T-helper 1 cell treated with Interleukin-12 subunit alpha and Interleukin-12 subunit beta and Interleukin-4 antibody, amounts not matched to agents 30 μg/mL and 1 μg/mL, for 36 hours (primary cell): ENCODE measurements around the gene PMPCA.

Source experiments
- H3K27ac Mint-ChIP-seq: one replicate; pipeline ENCODE4 v1.8.0; 2021; ENCODE audit warnings: mild to moderate bottlenecking, mixed read lengths
- H3K27me3 Mint-ChIP-seq: one replicate; pipeline ENCODE4 v1.8.0; 2021; ENCODE audit warnings: low read depth, mixed read lengths
- H3K36me3 Mint-ChIP-seq: one replicate; pipeline ENCODE4 v1.8.0; 2021; ENCODE audit warnings: low read depth, mixed read lengths
- H3K4me1 Mint-ChIP-seq: one replicate; pipeline ENCODE4 v1.8.0; 2021; ENCODE audit warnings: low read depth, mixed read lengths
- H3K4me3 Mint-ChIP-seq: one replicate; pipeline ENCODE4 v1.8.0; 2021; ENCODE audit warnings: mild to moderate bottlenecking, moderate library complexity, mixed read lengths
- H3K9me3 Mint-ChIP-seq: one replicate; pipeline ENCODE4 v1.8.0; 2021; ENCODE audit warnings: mixed read lengths

The PMPCA gene

DNA sequence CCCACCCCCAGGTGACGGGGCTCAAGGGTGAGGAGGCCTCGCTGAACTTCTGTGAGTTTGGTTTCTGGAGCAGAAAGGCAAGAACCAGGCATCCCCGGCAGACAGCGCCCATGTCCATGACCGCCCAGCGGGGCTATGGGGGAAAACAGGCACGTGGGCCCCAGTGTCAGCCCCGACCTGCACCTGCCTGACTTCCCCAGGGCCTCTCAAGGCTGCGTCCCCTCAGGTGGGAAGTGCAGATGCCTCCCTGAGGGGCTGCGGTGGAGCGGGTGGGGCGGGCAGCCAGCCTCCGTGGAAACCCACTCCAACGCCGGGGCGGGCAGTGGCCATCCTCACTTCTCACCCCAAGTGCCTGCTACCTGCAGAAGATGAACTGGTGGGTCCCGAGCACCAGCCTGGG, 30.1 kb upstream of the PMPCA start:
- no peak overlapping the region for H3K27ac Mint-ChIP-seq
- H3K36me3 Mint-ChIP-seq = peaks cover 15% of the 10 kb centered on the region
- no peaks in the 10 kb centered on the region for H3K27me3 Mint-ChIP-seq
- peaks cover 13% of the 10 kb centered on the region for H3K4me1 Mint-ChIP-seq
- no peak overlapping the region for H3K4me3 Mint-ChIP-seq
- no peaks in the 10 kb centered on the region for H3K9me3 Mint-ChIP-seq

DNA sequence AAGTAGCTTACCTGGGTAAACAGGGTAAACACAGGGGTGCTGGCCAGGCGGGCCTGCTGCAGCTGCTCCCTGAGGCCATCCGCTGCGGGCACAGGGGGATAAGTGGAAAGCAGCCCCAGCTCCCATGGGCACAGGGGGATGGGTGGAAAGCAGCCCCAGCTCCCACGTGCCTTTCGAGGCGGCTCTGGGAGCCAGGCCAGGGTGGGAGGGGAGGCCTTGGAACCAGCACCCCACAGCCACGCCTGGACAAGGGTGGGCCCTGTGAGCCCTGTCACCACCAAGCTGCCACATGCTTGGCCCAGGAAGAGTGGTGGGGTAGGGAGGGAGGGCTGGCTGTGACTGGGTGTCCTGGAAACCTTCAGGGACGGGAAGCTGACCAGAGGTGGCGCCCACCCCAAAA, 29.1 kb upstream of the PMPCA start:
- Mint-ChIP-seq H3K4me3 (no peak overlapping the region), H3K27ac (no peak overlapping the region), H3K36me3 (peaks cover 23% of the 10 kb centered on the region), H3K9me3 (no peaks in the 10 kb centered on the region), H3K27me3 (no peaks in the 10 kb centered on the region), H3K4me1 (peaks cover 21% of the 10 kb centered on the region)

DNA sequence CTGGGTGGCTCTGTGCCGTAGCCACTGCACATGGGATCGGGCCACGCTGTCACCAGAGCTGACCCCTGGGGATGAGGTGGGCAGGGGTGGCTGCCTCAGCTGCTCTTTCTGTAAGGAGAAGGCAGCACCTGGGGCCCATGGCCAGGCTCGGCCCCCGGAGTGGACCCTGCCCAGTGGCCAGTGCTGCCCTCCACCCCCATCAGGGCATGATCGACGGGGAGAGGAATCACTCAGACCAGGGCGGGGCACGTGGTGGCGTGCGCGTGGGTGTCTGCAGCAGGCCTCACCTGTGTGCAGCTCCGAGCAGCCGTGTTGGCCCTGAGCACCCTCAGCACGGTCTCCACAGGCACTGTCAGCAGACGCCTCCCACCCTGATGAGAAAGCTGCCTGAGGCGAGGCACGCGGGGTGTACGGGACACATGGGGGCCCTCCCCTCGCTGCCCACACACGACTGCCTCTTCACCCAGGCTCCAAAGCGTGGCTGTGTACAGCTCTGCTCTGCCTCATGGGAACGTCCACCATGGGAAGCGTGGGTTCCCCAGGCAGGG, 28.4 kb upstream of the PMPCA start:
- H3K9me3 Mint-ChIP-seq = no peaks in the 10 kb centered on the region
- no peaks in the 10 kb centered on the region for H3K27me3 Mint-ChIP-seq
- no peak overlapping the region for H3K27ac Mint-ChIP-seq
- peaks cover 21% of the 10 kb centered on the region for H3K4me1 Mint-ChIP-seq
- H3K36me3 Mint-ChIP-seq = peaks cover 27% of the 10 kb centered on the region
- H3K4me3 Mint-ChIP-seq = no peak overlapping the region

DNA sequence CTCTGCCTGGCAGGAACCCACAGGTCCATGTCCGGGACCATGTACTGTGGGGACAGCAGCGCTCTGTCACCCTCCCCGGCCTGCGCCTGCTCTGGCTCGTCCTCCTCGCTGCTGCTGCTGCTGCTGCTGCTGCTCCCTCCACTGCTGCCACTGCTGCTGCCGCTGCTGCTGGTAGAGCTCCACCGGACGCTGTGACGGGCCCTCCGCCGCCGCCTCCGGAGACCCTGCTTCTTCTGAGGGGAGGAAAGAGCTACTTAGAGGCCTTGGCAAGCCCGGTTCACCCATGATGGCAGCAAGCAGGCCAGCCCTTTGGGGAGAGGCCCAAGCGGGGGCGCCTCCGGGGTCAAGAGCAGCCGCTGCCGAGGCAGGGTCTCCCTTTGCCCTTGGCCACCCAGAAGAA, 27.0 kb upstream of the PMPCA start:
- Mint-ChIP-seq H3K4me3 (no peak overlapping the region), H3K27ac (no peak overlapping the region)

DNA sequence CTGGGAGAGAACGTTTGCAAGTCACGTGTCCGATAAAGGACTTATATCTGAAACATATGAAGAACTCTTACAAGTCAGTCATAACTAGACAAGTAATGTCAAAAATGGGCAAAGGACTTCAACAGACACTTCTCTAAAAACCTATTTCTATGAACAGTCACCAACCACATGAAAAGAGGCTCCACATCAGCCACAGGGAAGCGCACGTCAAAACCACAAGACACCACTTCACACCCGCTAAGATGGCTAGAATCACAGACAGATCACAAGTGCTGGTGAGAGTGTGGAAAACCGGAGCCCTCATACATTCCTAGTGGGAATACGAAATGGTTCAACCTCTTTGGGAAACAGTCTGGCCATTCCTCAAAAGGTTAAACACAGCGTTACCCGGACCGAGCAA, 25.4 kb upstream of the PMPCA start:
- Mint-ChIP-seq H3K27me3 (no peaks in the 10 kb centered on the region), H3K4me3 (peak overlapping the region; percentile 0), H3K9me3 (no peaks in the 10 kb centered on the region), H3K36me3 (peaks cover 41% of the 10 kb centered on the region), H3K27ac (peak overlapping the region; percentile 0), H3K4me1 (peaks cover 24% of the 10 kb centered on the region)

More for the DNA sequence above, 27.0 kb upstream of the PMPCA start:
- H3K4me1 Mint-ChIP-seq = peaks cover 22% of the 10 kb centered on the region
- no peaks in the 10 kb centered on the region for H3K9me3 Mint-ChIP-seq
- peaks cover 35% of the 10 kb centered on the region for H3K36me3 Mint-ChIP-seq
- no peaks in the 10 kb centered on the region for H3K27me3 Mint-ChIP-seq

DNA sequence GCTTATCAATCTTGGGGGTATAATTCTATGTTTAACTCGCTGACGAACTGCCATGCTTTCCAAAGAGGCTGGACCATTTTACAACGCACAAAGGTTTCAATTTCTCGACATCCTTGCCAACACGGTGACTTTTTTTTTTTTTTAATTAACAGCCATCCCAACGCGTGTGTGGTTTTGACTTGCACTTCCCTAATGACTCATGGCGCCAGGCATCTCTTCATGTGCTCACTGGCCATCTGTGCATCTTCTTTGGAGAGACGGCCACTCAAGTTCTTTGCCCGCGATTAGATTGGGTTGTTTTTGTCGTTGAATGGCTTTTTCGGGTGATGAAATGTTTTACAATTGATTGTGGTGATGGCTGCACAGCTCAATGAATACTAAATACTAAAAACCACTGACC, 24.4 kb upstream of the PMPCA start:
- Mint-ChIP-seq H3K4me1 (peaks cover 24% of the 10 kb centered on the region), H3K4me3 (no peak overlapping the region), H3K36me3 (peaks cover 43% of the 10 kb centered on the region), H3K27ac (peak overlapping the region; percentile 20), H3K27me3 (no peaks in the 10 kb centered on the region), H3K9me3 (no peaks in the 10 kb centered on the region)

DNA sequence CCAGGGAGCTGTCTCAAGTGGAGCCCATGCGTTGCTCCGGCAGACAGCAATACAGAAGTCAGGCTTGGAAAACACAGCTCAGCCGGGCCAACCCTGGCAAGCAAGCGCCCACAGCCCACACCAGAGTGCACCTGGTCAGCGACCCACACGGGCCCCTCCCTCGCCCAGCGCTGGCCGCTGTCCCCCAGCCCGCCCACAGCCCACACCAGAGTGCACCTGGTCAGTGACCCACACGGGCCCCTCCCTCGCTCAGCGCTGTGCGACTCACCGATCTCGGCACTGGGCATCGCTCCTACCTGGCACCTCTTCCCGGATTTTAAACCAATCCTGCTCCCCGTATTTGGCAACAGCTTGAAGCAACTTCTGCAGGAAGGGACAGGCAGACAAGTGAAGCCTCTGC, 23.2 kb upstream of the PMPCA start:
- Mint-ChIP-seq H3K36me3 (peaks cover 49% of the 10 kb centered on the region), H3K4me1 (peaks cover 24% of the 10 kb centered on the region), H3K4me3 (no peak overlapping the region), H3K27ac (no peak overlapping the region), H3K9me3 (no peaks in the 10 kb centered on the region), H3K27me3 (no peaks in the 10 kb centered on the region)

DNA sequence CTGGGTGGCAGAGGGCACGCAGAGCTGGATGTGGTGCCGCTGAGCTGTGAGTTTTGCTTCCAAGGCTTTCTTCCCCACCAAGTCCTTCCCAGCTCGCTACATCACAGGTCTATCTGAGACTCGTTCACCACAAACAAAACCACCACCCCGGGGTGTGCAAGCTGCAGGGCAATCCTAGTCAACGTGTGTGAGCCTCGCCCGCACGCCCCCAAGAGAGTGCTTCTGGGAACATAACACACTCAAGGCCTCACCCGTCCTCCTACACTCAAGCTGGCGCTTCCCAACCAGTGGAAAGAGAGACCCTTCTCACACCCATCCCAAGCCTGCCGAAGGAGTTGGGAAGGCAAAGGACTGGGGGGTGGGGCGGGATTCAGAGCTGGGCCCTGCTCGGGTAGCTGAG, 21.1 kb upstream of the PMPCA start:
- Mint-ChIP-seq H3K27me3 (no peaks in the 10 kb centered on the region), H3K4me3 (no peak overlapping the region), H3K27ac (no peak overlapping the region), H3K9me3 (no peaks in the 10 kb centered on the region), H3K4me1 (peaks cover 21% of the 10 kb centered on the region), H3K36me3 (peaks cover 47% of the 10 kb centered on the region)

DNA sequence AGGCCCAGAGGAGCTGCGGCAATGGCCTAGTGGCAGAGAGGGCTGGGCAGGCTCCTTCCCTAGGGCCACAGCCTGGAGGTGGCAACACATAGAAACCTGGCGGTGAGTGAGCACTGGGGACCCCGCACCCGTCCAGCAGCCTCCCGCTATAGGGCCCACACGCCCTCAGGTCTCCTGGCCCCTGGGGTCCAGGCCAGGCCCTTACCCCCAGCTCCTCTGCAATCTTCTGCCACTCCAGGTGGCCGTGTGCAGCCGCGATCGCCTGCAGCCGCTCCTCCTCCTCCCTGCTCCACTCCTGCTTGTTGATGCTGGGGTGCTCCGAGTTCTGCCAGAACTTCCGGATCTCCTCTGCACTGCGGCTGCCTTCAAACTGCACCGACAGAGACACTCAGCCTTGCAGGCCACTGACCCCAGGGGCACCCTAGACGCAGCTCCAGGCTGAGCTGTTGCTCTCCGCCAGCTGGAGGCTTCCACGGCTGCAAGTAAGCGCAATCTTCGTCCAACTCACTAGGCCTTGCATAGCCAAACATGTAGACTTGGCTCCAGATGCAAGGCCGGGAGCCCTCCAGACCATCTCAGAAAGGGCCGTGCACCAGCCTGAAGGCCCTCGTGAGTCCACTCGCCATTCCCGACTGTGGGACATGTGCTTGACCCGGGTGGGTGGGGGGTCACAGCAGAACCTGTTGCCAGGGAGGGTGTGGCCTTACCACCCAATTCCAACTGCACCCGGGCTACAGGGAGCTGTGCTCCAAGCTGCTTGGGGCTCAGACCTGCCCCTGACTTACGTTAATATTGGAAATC, 18.5 kb upstream of the PMPCA start:
- Mint-ChIP-seq H3K27ac (no peak overlapping the region), H3K27me3 (no peaks in the 10 kb centered on the region)

DNA sequence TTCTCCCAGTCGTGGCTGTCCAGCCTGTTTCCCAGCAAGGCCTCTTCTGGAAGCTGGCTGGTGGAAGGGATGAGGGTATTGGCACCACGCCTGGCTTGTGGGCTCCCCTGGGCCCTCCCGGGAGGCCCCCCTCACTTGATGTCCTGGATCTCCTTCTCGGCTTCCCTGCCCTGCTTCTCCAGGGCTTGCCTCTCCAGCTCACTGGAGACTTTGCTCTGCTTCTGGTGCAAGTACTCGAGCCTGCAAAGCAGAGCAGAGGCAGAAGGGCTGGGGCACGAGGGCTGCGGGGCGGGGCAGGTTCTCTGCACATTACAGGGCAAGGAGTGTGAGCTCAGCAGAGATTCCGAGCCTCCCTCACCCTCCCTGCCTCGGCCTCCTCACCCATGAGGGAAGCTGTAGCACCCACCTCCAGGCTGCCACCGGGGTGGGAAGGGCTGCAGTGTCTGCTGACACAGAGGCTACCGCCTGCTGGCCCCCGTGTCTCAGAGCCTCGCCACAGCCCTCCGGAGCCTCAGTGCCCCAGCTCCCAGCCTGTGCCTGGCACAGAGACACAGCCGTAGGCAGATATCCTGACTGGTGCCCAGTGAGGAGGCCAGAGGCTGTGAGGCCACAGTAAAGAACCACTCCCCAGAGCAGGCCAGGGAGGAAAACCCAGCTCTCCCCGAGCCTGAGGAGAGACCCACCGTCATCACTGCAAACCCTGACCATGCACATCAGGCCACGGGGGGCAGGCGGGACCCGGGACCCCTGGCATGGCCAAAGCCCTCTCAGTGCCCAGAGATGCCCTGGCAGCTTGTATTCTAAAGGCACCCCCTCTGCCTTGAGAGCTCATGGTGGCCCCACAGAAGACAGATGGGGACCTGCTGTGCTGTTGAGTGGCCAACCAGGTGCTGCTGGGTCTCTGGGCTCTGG, 17.7 kb upstream of the PMPCA start:
- Mint-ChIP-seq H3K9me3 (no peaks in the 10 kb centered on the region), H3K4me3 (no peak overlapping the region), H3K36me3 (peaks cover 31% of the 10 kb centered on the region), H3K27me3 (no peaks in the 10 kb centered on the region), H3K4me1 (peaks cover 2% of the 10 kb centered on the region), H3K27ac (no peak overlapping the region)

More for the DNA sequence above, 18.5 kb upstream of the PMPCA start:
- H3K9me3 Mint-ChIP-seq = no peaks in the 10 kb centered on the region
- peaks cover 34% of the 10 kb centered on the region for H3K36me3 Mint-ChIP-seq
- no peak overlapping the region for H3K4me3 Mint-ChIP-seq
- peaks cover 3% of the 10 kb centered on the region for H3K4me1 Mint-ChIP-seq

DNA sequence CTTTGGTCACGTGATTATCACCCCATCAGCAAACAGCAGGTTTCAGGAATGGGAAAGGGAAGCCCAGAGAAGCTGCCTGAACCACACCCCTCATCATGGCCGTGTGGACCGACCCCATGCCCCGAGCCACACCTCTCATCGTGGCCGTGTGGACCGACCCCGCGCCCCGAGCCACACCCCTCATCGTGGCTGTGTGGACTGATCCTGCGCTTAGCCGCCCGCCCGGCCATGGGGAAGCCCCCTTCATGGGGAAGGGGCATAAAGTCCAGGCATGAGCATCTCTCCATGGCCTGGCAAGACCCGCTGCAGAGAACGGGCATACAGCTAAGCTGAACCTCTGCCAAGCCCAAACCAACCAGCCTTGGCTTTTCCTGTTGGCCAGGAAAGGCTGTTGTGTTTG, 16.9 kb upstream of the PMPCA start:
- H3K27ac Mint-ChIP-seq = no peak overlapping the region
- peaks cover 2% of the 10 kb centered on the region for H3K4me1 Mint-ChIP-seq
- H3K9me3 Mint-ChIP-seq = no peaks in the 10 kb centered on the region
- H3K36me3 Mint-ChIP-seq = peaks cover 30% of the 10 kb centered on the region
- no peak overlapping the region for H3K4me3 Mint-ChIP-seq
- no peaks in the 10 kb centered on the region for H3K27me3 Mint-ChIP-seq

DNA sequence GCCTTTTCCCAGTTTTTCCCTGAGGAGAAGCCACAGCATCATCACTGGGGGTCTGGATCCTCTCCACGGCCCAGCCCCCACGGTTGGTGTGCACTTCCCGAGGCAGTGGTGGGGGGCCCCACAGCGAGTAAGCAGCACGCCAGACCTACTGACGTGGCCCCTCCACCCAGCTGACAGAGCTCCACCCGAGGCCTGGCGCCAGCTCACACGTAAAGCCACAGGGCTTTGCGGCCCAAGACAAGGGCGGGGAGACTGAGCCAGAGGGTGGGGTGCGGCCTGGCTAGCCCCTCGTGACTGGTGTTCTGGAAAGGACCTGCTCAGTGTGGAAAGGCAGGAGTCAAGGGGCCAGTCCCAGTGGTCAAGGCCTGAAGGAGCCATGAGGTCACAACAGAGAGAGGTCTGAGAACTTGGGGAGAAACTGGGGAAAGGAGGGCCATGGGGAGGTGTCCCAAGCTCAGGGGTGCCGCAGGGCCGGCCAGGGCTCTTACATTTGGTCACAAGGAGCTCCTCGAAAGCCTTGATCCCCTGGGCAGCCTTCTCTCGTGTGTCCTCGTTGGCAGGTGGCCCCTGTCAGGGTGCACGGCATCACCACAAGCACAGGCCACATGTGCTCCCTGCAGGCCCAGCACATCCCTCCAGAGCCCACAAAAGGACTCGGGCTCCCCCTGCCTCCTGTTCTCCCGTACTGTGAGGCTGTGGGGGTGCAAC, 16.0 kb upstream of the PMPCA start:
- Mint-ChIP-seq H3K4me1 (peaks cover 10% of the 10 kb centered on the region), H3K4me3 (no peak overlapping the region), H3K27me3 (no peaks in the 10 kb centered on the region), H3K36me3 (peaks cover 31% of the 10 kb centered on the region), H3K9me3 (no peaks in the 10 kb centered on the region), H3K27ac (no peak overlapping the region)

DNA sequence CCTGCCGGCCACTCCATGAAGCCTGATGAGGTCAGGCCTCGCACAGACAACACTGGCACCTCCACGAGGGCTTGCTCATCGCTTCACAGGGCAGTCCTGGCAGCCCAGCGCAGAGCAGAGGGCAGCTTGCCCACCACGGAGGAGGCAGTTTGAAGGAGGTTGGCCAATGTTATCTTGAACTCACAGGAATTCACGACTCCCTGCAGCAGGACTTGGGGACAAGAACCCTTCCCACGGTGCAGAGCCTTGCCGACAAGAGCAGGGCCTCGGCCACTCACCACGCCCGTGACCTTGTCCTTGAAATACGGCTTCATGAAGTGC, 15.5 kb upstream of the PMPCA start:
- H3K9me3 Mint-ChIP-seq = no peaks in the 10 kb centered on the region
- no peak overlapping the region for H3K27ac Mint-ChIP-seq
- peaks cover 8% of the 10 kb centered on the region for H3K4me1 Mint-ChIP-seq
- peaks cover 27% of the 10 kb centered on the region for H3K36me3 Mint-ChIP-seq
- H3K4me3 Mint-ChIP-seq = no peak overlapping the region
- H3K27me3 Mint-ChIP-seq = no peaks in the 10 kb centered on the region

DNA sequence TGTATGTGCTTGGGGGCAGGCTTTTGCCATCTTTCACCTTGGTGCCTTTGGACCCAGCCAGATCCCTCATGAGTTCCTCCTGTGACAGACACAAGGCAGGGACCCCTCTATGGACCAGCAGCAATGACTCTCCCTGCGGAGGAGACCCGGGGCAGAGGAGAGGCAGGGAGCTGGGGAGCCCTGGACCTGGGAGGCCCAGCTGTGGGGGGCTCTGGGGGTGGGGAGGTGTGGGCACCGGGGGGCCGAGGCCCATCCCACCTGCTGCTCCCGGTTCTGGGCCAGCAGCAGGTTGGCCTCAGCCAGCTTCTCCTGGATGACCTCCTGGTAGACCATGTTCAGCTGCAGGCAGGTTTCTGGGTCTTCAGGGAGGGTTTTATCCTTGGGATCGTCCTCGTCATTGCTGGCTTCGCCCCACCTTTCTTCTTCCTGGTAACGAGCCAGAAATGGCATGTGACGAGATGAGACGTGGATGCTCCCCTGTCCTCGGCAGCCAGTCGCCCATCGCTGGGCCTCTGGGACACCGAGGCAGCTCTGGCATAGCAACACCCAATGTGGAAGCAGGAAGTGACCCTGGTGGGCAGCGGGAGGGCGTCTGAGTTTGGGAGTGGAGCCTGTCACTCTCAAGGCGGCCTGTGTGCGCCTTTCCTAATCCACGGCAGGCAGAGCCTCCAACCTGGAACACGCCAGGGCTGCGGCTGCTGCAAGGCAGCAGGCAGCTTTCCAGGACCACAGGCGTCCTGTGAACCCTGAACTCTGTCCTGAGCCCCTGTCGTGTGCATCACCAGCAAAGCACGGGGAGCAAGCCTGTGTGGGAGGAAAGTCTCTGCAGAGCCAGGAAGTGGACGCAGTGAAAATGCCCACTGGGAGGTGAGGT, 14.9 kb upstream of the PMPCA start:
- Mint-ChIP-seq H3K27me3 (no peaks in the 10 kb centered on the region), H3K27ac (no peak overlapping the region), H3K4me3 (no peak overlapping the region), H3K4me1 (peaks cover 10% of the 10 kb centered on the region), H3K9me3 (no peaks in the 10 kb centered on the region), H3K36me3 (peaks cover 25% of the 10 kb centered on the region)
